Measurements from ENCODE around the gene ARHGEF38.

Gene ARHGEF38

DNA sequence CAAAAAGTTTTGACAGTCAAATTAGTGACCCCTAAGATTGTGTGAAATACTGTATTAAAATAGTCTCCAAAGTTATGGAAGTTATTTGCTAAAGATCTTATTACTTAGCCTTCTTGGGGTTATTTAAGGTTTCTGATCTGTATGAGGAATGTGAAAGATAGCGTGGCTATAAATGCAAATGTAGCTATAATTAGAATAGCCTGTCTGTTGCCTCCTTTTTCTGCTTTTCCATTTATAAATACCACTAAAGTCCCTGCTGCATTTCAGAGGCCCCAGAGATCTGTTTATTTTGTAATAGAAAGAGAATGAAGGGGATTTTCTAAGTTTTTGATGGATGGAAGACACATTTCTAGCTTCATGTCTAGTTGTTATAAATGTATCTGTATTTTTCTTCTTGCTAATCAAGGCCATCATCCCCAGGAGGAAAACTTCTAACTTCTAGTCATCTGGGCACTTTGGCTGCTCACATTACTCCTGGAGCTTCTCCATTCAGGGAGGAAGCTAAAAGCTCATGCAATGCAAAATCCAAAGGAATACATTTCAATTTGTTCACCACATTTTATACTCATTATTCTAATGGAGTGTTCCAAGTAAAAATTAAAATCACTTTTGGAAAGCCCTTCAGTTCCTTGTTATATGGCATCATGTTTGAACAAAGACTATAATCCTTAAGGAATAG, 82.1 kb downstream of the ARHGEF38 start:
- no peaks in the 10 kb centered on the region for H3K36me3 Mint-ChIP-seq (ENCODE audit: low read depth)
- peaks cover 50% of the 10 kb centered on the region for H3K4me1 Mint-ChIP-seq
- TF ChIP-seq, protein P1, sequence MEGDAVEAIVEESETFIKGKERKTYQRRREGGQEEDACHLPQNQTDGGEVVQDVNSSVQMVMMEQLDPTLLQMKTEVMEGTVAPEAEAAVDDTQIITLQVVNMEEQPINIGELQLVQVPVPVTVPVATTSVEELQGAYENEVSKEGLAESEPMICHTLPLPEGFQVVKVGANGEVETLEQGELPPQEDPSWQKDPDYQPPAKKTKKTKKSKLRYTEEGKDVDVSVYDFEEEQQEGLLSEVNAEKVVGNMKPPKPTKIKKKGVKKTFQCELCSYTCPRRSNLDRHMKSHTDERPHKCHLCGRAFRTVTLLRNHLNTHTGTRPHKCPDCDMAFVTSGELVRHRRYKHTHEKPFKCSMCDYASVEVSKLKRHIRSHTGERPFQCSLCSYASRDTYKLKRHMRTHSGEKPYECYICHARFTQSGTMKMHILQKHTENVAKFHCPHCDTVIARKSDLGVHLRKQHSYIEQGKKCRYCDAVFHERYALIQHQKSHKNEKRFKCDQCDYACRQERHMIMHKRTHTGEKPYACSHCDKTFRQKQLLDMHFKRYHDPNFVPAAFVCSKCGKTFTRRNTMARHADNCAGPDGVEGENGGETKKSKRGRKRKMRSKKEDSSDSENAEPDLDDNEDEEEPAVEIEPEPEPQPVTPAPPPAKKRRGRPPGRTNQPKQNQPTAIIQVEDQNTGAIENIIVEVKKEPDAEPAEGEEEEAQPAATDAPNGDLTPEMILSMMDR (IDR thresholded peaks at IDR 0.05; ENCODE audit: unreplicated experiment in 3 of 3) = no peak
- peak overlapping the region in 1 of 3 experiments; percentile 12 for H3K4me3 Mint-ChIP-seq
- no peaks in the 10 kb centered on the region for H3K27me3 Mint-ChIP-seq (ENCODE audit: low read depth)
- H3K9me3 Mint-ChIP-seq = no peaks in the 10 kb centered on the region
- peak overlapping the region; percentile 3 to 74 (median 58) for H3K27ac Mint-ChIP-seq

DNA sequence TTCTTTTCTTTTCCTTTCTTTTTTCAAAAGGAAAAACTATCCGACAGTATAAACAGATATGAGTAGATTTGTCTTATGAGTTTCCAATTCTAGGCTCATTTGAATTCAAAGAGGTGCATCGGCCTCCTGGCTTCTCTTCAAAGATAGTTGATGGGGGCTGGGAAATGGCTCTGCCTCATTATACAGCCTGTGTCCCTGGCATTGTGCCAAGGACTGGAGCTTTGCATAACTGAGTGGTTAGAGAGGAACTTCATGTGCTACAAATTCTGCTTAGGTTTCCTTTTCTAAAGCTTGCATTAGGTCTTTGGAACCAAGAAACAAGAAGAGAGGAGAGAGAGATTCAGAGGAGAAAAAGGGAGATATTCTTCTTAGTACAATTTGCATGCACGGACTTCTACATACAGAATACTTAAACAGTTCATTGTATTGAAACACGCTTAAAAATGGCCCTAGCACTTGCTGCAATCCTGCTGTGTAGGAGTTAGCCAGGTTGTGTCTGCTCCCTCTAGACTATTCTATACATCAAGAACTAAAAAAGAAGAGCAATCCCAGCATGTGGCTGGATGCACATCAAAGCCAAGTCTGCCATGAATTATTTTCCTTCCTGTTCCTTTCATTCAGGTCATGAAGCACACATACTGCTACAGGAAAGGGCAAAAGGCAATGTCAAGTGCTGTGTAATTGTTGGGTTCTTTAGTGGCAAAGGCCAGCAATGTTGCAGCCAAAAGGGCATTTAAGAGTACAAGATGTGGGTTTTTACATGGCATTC, 85.2 kb downstream of the ARHGEF38 start:
- peak overlapping the region; percentile 86 to 95 (median 94) for H3K27ac Mint-ChIP-seq
- H3K36me3 Mint-ChIP-seq (ENCODE audit: low read depth) = no peaks in the 10 kb centered on the region
- H3K9me3 Mint-ChIP-seq = peaks cover 8% of the 10 kb centered on the region
- peaks cover 40% of the 10 kb centered on the region for H3K4me1 Mint-ChIP-seq
- no peaks in the 10 kb centered on the region for H3K27me3 Mint-ChIP-seq (ENCODE audit: low read depth)
- H3K4me3 Mint-ChIP-seq = peak overlapping the region in 2 of 3 experiments; percentile 12 to 37
- TF ChIP-seq, protein P1 (IDR thresholded peaks at IDR 0.05; ENCODE audit: unreplicated experiment in 3 of 3) = no peak

DNA sequence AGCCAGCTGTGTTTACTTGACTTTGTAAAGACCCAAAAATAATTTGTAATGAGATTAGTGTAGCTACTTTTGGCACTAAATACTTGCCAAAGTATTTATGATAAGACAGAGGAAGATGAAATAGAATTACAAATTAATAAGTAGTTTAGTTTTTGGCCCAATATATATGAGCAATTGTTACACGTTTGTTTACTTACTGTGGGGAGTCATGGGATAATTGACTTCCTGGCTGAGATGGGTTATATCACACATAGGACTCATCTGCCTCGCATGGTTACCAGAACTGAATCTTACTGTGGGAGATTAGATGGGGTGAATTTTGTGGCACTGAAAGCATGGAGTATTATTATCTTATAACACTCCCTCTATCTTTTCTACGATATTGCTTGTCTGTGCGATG, 89.4 kb downstream of the ARHGEF38 start:
- Mint-ChIP-seq H3K9me3 (peaks cover 8% of the 10 kb centered on the region), H3K36me3 (ENCODE audit: low read depth) (no peaks in the 10 kb centered on the region), H3K27me3 (ENCODE audit: low read depth) (no peaks in the 10 kb centered on the region), H3K27ac (peak overlapping the region in 2 of 3 experiments; percentile 6 to 60), H3K4me1 (peaks cover 24% of the 10 kb centered on the region), H3K4me3 (no peak overlapping the region)
- TF ChIP-seq, protein P1 (IDR thresholded peaks at IDR 0.05; ENCODE audit: unreplicated experiment in 3 of 3) = no peak

DNA sequence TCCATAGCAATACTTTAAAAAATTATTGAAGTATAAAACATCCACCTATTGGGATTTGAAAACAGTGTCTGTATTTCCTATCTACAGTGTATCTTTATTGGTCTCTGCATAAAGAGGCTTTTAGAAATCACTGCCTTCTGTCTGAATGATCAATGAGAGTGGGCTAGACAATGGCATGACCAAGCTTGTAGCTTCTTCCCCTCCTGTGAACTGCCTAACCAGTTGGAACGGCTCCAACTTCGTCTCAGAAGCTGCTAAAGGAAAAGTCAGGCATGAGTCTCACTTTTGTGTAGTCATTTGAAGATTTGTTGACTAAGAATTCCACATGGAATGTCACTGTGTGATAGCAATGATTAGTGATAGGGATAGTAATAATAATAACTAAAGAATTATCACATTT, 91.8 kb downstream of the ARHGEF38 start:
- H3K36me3 Mint-ChIP-seq (ENCODE audit: low read depth) = no peaks in the 10 kb centered on the region
- H3K27ac Mint-ChIP-seq = peak overlapping the region in 1 of 3 experiments; percentile 58
- H3K4me3 Mint-ChIP-seq = no peak overlapping the region
- no peaks in the 10 kb centered on the region for H3K27me3 Mint-ChIP-seq (ENCODE audit: low read depth)
- TF ChIP-seq, protein P1 (IDR thresholded peaks at IDR 0.05; ENCODE audit: unreplicated experiment in 3 of 3) = no peak
- H3K4me1 Mint-ChIP-seq = peaks cover 19% of the 10 kb centered on the region
- H3K9me3 Mint-ChIP-seq = peaks cover 8% of the 10 kb centered on the region

DNA sequence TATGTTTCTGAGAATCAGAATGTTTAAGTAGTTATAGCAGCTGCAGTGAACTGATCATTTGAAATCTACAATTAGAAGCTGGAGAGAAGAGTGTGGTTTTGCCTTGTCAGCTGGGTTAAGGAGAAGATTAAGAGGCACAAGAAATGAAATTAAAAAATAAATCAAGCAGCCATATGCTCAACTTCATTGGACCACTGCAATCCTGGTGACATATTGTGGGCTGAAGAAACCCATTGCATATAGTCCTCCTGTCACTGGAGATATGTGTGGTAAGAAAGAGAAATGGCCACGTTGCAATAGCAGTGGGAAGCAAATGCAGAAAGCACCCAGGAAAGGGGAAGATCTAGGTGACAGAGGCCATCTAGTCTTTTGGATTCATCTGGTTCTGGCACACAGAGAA, 93.0 kb downstream of the ARHGEF38 start:
- Mint-ChIP-seq H3K36me3 (ENCODE audit: low read depth) (no peaks in the 10 kb centered on the region), H3K9me3 (peaks cover 1% of the 10 kb centered on the region), H3K27ac (peak overlapping the region in 1 of 3 experiments; percentile 16), H3K4me1 (peaks cover 31% of the 10 kb centered on the region), H3K27me3 (ENCODE audit: low read depth) (no peaks in the 10 kb centered on the region), H3K4me3 (no peak overlapping the region)
- TF ChIP-seq, protein P1 (IDR thresholded peaks at IDR 0.05; ENCODE audit: unreplicated experiment in 3 of 3) = no peak

Data from nephron (organoid).